HG02610 (cell line): Measurements from ENCODE around the gene PTGES.

Source experiments
- ATAC-seq: cut with Tn5 transposase; IDR thresholded peaks from one replicate; pipeline ENCODE4 v1.9.1; 2021; ENCODE audit warnings: mild to moderate bottlenecking, moderate library complexity; ENCODE audit not compliant: unreplicated experiment

Gene PTGES

GRCh38 chr9:129696944-129697655 is 55.7 kb downstream of the PTGES start:
- no peak for ATAC-seq

GRCh38 chr9:129695870-129696269 is 57.0 kb downstream of the PTGES start:
- no peak for ATAC-seq

GRCh38 chr9:129694243-129694646 is 58.6 kb downstream of the PTGES start:
- no peak for ATAC-seq

- no peak for ATAC-seq
Measured at GRCh38 chr9:129693741-129694140, 59.1 kb downstream of the PTGES start.

GRCh38 chr9:129692534-129692933 is 60.3 kb downstream of the PTGES start:
- ATAC-seq, result no peak
